Hepatocyte (in vitro differentiated cells): ENCODE measurements around the gene CTAG1A. TPM values are rescaled to one million over a fixed set of nuclear protein-coding genes. Genes with fewer than 3 reads are reported as not detected.

ENCODE experiments used
- DNase-seq: peaks from one replicate; pipeline ENCODE4 v3.0.0-alpha.2; 2016; ENCODE audit warnings: low spot score
- H2AFZ ChIP-seq: fragments of 200-600 bp; sonication (generic); 2 replicates; pipeline ENCODE4 v1.6.0; 2016; ENCODE audit warnings: antibody characterized with exemption, mild to moderate bottlenecking
- H3K27ac ChIP-seq: fragments of 200-600 bp; sonication (generic); 2 replicates; pipeline ENCODE4 v1.5.1; 2016; ENCODE audit warnings: mild to moderate bottlenecking
- H3K27me3 ChIP-seq: fragments of 200-600 bp; sonication (generic); 2 replicates; pipeline ENCODE4 v1.6.1; 2016
- H3K36me3 ChIP-seq: fragments of 200-600 bp; sonication (generic); replicated peaks from 2 replicates; pipeline ENCODE4 v1.5.1; 2016; ENCODE audit warnings: low read depth; ENCODE audit not compliant: insufficient read depth
- H3K4me1 ChIP-seq: fragments of 200-600 bp; sonication (generic); 2 replicates; pipeline ENCODE4 v1.5.1; 2016; ENCODE audit warnings: mild to moderate bottlenecking, moderate library complexity; ENCODE audit not compliant: insufficient read depth
- H3K4me2 ChIP-seq: fragments of 200-600 bp; sonication (generic); 2 replicates; pipeline ENCODE4 v1.6.0; 2016
- H3K4me3 ChIP-seq: fragments of 200-600 bp; sonication (generic); 2 replicates; pipeline ENCODE4 v1.5.1; 2016; ENCODE audit warnings: mild to moderate bottlenecking
- H3K79me2 ChIP-seq: fragments of 200-600 bp; sonication (generic); 2 replicates; pipeline ENCODE4 v1.6.0; 2017; ENCODE audit warnings: mild to moderate bottlenecking
- H3K9me2 ChIP-seq: fragments of 200-600 bp; sonication (generic); replicated peaks from 2 replicates; pipeline ENCODE4 v1.6.0; 2017; ENCODE audit warnings: mild to moderate bottlenecking; ENCODE audit not compliant: insufficient read depth
- H3K9me3 ChIP-seq: fragments of 200-600 bp; sonication (generic); 2 replicates; pipeline ENCODE4 v1.5.1; 2016; ENCODE audit warnings: low read depth, mild to moderate bottlenecking
- H4K20me1 ChIP-seq: fragments of 200-600 bp; sonication (generic); 2 replicates; pipeline ENCODE4 v1.6.0; 2016; ENCODE audit warnings: mild to moderate bottlenecking; ENCODE audit not compliant: insufficient read depth, poor library complexity, severe bottlenecking
- EZH2 ChIP-seq: fragments of 200-600 bp; sonication (generic); IDR thresholded peaks from 2 replicates; pipeline ENCODE4 v1.6.1; 2016; ENCODE audit warnings: antibody characterized with exemption, mild to moderate bottlenecking, borderline replicate concordance
- EZH2phosphoT487 ChIP-seq: fragments of 200-600 bp; sonication (generic); IDR thresholded peaks from one replicate; pipeline ENCODE4 v1.6.1; 2018; ENCODE audit warnings: antibody characterized with exemption, mild to moderate bottlenecking, low read depth, moderate library complexity; ENCODE audit not compliant: unreplicated experiment, severe bottlenecking
- WGBS: methylation state at CpG from one replicate; pipeline ENCODE4 v1.1.6; 2016; ENCODE audit warnings: low lambda C conversion rate; ENCODE audit errors: missing lambda C conversion rate; 5-methylcytosine and 5-hydroxymethylcytosine counted together
- polyA plus RNA-seq: library from polyadenylated mRNA; unstranded; fragments of >200 nt; fragmentation: Nextera tagmentation; extraction: Ambion mirVana; gene quantifications from 2 replicates; pipeline ENCODE4 v1.2.1, GENCODE V29; 2016
- total RNA-seq: library from RNA; depleted of rRNA; stranded (reverse); fragments of >200 nt; gene quantifications from 2 replicates; pipeline ENCODE4 v1.2.3, GENCODE V29; 2014
- TF ChIP-seq, protein P1 (sequence below): fragments of 200-600 bp; sonication (generic); IDR thresholded peaks from 2 replicates; pipeline ENCODE4 v1.5.1; 2016; ENCODE audit warnings: antibody characterized with exemption, mild to moderate bottlenecking; ENCODE audit not compliant: poor library complexity

Gene CTAG1A
- total and polyA plus RNA-seq, 2 experiments from 2014 or later, result not detected

DNA sequence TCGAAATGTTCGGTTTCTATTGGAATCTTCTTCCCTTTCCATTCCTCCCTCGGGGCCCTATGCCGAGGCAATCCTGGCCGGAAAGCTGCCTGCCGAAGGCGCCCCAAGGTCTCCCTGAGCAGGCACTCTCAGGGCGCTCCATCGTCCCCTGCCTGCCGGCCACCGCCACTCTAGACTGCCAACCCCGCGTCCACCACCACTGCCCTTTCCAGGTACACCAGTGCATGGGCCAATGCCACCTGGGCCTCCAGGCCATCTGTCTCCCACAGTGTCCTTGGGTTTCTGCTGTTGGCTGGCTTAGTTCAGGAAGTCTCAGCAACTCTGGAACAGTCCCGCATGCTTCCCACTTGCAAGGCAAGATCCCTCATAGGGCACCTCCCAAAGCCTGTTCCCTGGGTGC, 14.6 kb downstream of the CTAG1A start:
- Histone ChIP-seq H4K20me1 (no peaks in the 10 kb centered on the region), H3K9me2 (no peaks in the 10 kb centered on the region), H3K27me3 (no peaks in the 10 kb centered on the region), H3K9me3 (no peaks in the 10 kb centered on the region), H2AFZ (no peak overlapping the region), H3K4me3 (no peak overlapping the region), H3K79me2 (no peaks in the 10 kb centered on the region), H3K36me3 (no peaks in the 10 kb centered on the region), H3K27ac (no peak overlapping the region), H3K4me2 (no peak overlapping the region), H3K4me1 (no peaks in the 10 kb centered on the region)
- 92% methylated on average over 14 of the region's 14 CpGs for WGBS
- TF ChIP-seq, protein P1, sequence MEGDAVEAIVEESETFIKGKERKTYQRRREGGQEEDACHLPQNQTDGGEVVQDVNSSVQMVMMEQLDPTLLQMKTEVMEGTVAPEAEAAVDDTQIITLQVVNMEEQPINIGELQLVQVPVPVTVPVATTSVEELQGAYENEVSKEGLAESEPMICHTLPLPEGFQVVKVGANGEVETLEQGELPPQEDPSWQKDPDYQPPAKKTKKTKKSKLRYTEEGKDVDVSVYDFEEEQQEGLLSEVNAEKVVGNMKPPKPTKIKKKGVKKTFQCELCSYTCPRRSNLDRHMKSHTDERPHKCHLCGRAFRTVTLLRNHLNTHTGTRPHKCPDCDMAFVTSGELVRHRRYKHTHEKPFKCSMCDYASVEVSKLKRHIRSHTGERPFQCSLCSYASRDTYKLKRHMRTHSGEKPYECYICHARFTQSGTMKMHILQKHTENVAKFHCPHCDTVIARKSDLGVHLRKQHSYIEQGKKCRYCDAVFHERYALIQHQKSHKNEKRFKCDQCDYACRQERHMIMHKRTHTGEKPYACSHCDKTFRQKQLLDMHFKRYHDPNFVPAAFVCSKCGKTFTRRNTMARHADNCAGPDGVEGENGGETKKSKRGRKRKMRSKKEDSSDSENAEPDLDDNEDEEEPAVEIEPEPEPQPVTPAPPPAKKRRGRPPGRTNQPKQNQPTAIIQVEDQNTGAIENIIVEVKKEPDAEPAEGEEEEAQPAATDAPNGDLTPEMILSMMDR, result no peak
- TF ChIP-seq EZH2 (no peak), EZH2phosphoT487 (no peak)
- no peak for DNase-seq

- Histone ChIP-seq H3K36me3 (no peaks in the 10 kb centered on the region), H2AFZ (no peak overlapping the region), H3K27me3 (no peaks in the 10 kb centered on the region), H3K79me2 (no peaks in the 10 kb centered on the region), H3K4me1 (no peaks in the 10 kb centered on the region), H3K4me3 (no peak overlapping the region), H3K4me2 (no peak overlapping the region), H4K20me1 (no peaks in the 10 kb centered on the region), H3K27ac (no peak overlapping the region), H3K9me2 (no peaks in the 10 kb centered on the region), H3K9me3 (no peaks in the 10 kb centered on the region)
- TF ChIP-seq EZH2 (no peak), EZH2phosphoT487 (no peak)
- TF ChIP-seq, protein P1, result no peak
- whole genome bisulfite sequencing, result 82% methylated on average over 15 of the region's 15 CpGs
- DNase-seq, result no peak
Observed at GRCh38 chrX:154600759-154601374, 15.9 kb downstream of the CTAG1A start.

DNA sequence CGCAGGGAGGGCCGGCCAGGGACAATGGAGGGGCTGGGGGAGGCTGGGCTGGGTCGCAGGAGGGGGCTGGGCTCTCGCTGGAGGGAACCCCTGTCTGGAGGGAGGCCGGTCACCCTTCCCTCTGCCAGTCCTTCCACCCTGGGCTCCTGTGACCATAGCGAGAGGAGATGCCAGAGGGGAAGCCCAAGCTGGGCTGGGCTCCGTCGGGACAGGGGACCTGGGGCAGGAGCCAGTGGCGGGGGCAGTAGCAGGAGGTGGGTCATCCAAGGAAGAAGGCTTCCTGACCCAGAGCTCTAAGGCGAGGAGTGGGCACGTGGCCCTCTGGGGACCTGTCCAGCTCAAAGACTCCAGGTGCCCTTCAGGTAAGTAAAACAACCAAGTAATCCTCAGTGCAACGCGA, 17.3 kb downstream of the CTAG1A start:
- no peak overlapping the region for H3K4me3 ChIP-seq
- H3K79me2 ChIP-seq, result no peaks in the 10 kb centered on the region
- H3K9me2 ChIP-seq, result no peaks in the 10 kb centered on the region
- no peaks in the 10 kb centered on the region for H4K20me1 ChIP-seq
- 73% methylated on average over 9 of the region's 13 CpGs for WGBS
- no peaks in the 10 kb centered on the region for H3K4me1 ChIP-seq
- H3K27ac ChIP-seq, result no peak overlapping the region
- no peaks in the 10 kb centered on the region for H3K36me3 ChIP-seq
- no peak for DNase-seq
- H3K4me2 ChIP-seq, result no peak overlapping the region
- H3K27me3 ChIP-seq, result no peaks in the 10 kb centered on the region
- H2AFZ ChIP-seq, result no peak overlapping the region
- TF ChIP-seq EZH2phosphoT487 (no peak), EZH2 (no peak)
- TF ChIP-seq, protein P1, result no peak
- no peaks in the 10 kb centered on the region for H3K9me3 ChIP-seq
